ENCODE measurements around the gene SMIM24.

GRCh38 chr19:3528080-3528479 is 47.8 kb upstream of the SMIM24 start:
- TF ChIP-seq EP300 (IDR thresholded peaks at IDR 0.05; ENCODE audit: low read depth) (no peak), POLR2A (IDR thresholded peaks at IDR 0.05) (no peak)

Measured in transverse colon (tissue), 1 donor.